Measurements from ENCODE around the gene BTG2.
A peak's percentile ranks its signal among the peaks of the same experiment; 100 is the strongest.
"Not testable (repeated sequence)": the region's sequence is repeated elsewhere in the genome, so short reads cannot be mapped to it uniquely, and the experiment has no call there.

BTG2 gene

GRCh38 chr1:203296460-203297073, 8.8 kb upstream of the BTG2 start:
- no peak for DNase-seq

- no peak for DNase-seq
Measured at GRCh38 chr1:203299169-203299568, 6.2 kb upstream of the BTG2 start.

- DNase-seq = not testable (repeated sequence)
Measured at GRCh38 chr1:203299719-203300429, 5.4 kb upstream of the BTG2 start.

- peak; percentile 98 for DNase-seq
Measured at GRCh38 chr1:203300441-203301330, 4.6 kb upstream of the BTG2 start.

- no peak for DNase-seq
Measured at GRCh38 chr1:203301331-203301668, 4.0 kb upstream of the BTG2 start.

GRCh38 chr1:203302456-203302855, 2.9 kb upstream of the BTG2 start:
- DNase-seq = no peak

GRCh38 chr1:203302894-203303293, 2.4 kb upstream of the BTG2 start:
- no peak for DNase-seq

- DNase-seq = peak; percentile 31
Measured at GRCh38 chr1:203304391-203304918, 864 bp upstream of the BTG2 start.

GRCh38 chr1:203305809-203306088, 430 bp downstream of the BTG2 start:
- DNase-seq = no peak

GRCh38 chr1:203306089-203306964, 1.0 kb downstream of the BTG2 start:
- peak; percentile 36 for DNase-seq

GRCh38 chr1:203306965-203307541, 1.7 kb downstream of the BTG2 start:
- DNase-seq = no peak

- DNase-seq = no peak
Measured at GRCh38 chr1:203307641-203308126, 2.4 kb downstream of the BTG2 start.

GRCh38 chr1:203308328-203308922, 3.1 kb downstream of the BTG2 start:
- no peak for DNase-seq

GRCh38 chr1:203308923-203309331, 3.6 kb downstream of the BTG2 start:
- DNase-seq = no peak

GRCh38 chr1:203311368-203312301, 6.3 kb downstream of the BTG2 start:
- DNase-seq = peak; percentile 48

GRCh38 chr1:203314025-203314759, 8.9 kb downstream of the BTG2 start:
- peak; percentile 33 for DNase-seq

GRCh38 chr1:203316626-203317093, 11.3 kb downstream of the BTG2 start:
- no peak for DNase-seq

- DNase-seq = no peak
Measured at GRCh38 chr1:203317429-203318228, 12.3 kb downstream of the BTG2 start.

- no peak for DNase-seq
Measured at GRCh38 chr1:203318229-203318517, 12.9 kb downstream of the BTG2 start.
